ENCODE results near the gene DHX58.

The DHX58 gene

GRCh38 chr17:42135664-42136653 lies 23.4 kb upstream of the DHX58 start (continued):
- TF ChIP-seq ZNF280D (tag by site-specific recombination; IDR thresholded peaks at IDR 0.05): no peak
- no peak for TF ChIP-seq GLI2 (tag by site-specific recombination; IDR thresholded peaks at IDR 0.05; ENCODE audit: borderline replicate concordance, low read depth)
- no peak for TF ChIP-seq ZNF248 (tag by site-specific recombination; IDR thresholded peaks at IDR 0.05)
- TF ChIP-seq REPIN1 (tag by site-specific recombination; IDR thresholded peaks at IDR 0.05; ENCODE audit: low read depth): no peak
- no peak for TF ChIP-seq ZNF19 (tag by site-specific recombination; IDR thresholded peaks at IDR 0.05; ENCODE audit: low read depth)

GRCh38 chr17:42135151-42135550 lies 22.6 kb upstream of the DHX58 start:
- no peak overlapping the region for H3K4me3 ChIP-seq (ENCODE audit: low read depth, low read length)
- TF ChIP-seq ZNF521 (tag by site-specific recombination; IDR thresholded peaks at IDR 0.05) (no peak), ZNF10 (tag by site-specific recombination; IDR thresholded peaks at IDR 0.05) (no peak), ZNF148 (tag by site-specific recombination; IDR thresholded peaks at IDR 0.05; ENCODE audit: borderline replicate concordance) (no peak), EGR2 (tag by site-specific recombination; IDR thresholded peaks at IDR 0.05; ENCODE audit: low read depth) (no peak), ZNF37A (tag by site-specific recombination; IDR thresholded peaks at IDR 0.05) (no peak), ZBTB48 (tag by site-specific recombination; IDR thresholded peaks at IDR 0.05) (no peak), ZNF830 (tag by site-specific recombination; IDR thresholded peaks at IDR 0.05; ENCODE audit: low read depth) (no peak), PRDM10 (tag by site-specific recombination; IDR thresholded peaks at IDR 0.05) (no peak), ZNF580 (tag by site-specific recombination; IDR thresholded peaks at IDR 0.05) (no peak), SETDB1 (IDR thresholded peaks at IDR 0.05; ENCODE audit: insufficient read length, low read length) (no peak), ZNF2 (tag by site-specific recombination; IDR thresholded peaks at IDR 0.05) (no peak), ZIC2 (tag by site-specific recombination; IDR thresholded peaks at IDR 0.05) (no peak), SALL2 (tag by site-specific recombination; IDR thresholded peaks at IDR 0.05; ENCODE audit: borderline replicate concordance) (no peak), ZNF571 (tag by site-specific recombination; IDR thresholded peaks at IDR 0.05) (no peak), MZF1 (tag by site-specific recombination; IDR thresholded peaks at IDR 0.05; ENCODE audit: borderline replicate concordance) (no peak), ZNF658 (tag by site-specific recombination; IDR thresholded peaks at IDR 0.05) (no peak), ZNF223 (tag by site-specific recombination; IDR thresholded peaks at IDR 0.05) (no peak), ZNF114 (tag by site-specific recombination; IDR thresholded peaks at IDR 0.05) (no peak)
- ChIA-PET CTCF (interaction anchor here (0.7 to 2.5 kb wide), 4 partner anchors 13 to 28 kb away, joined by 3 to 11 read pairs (median 3); no protein-coding TSS in a partner anchor), POLR2A (interaction anchor here (1.0 to 2.0 kb wide), 4 partner anchors 9 to 169 kb away, joined by 3 to 8 read pairs (median 4); partner anchors contain the start of genes GHDC and KAT2A)
- H3K9me3 ChIP-seq (ENCODE audit: control insufficient read depth, insufficient read depth, low read depth, low read length): no peaks in the 10 kb centered on the region
- H3K36me3 ChIP-seq (ENCODE audit: control insufficient read depth in 2 of 2, insufficient read depth in 1 of 2, low read length in 2 of 2): peaks cover 10 to 57% of the 10 kb centered on the region in 2 experiments; a peak in 2 of 3 replicates
- no peak overlapping the region for H3K27ac ChIP-seq (ENCODE audit: extremely low read depth, low read depth, low read length)
- peaks cover 28% of the 10 kb centered on the region for H3K4me1 ChIP-seq (ENCODE audit: control insufficient read depth, insufficient read depth, low read length)
